GM21529 (cell line): ENCODE data around the gene GNB1.

ENCODE experiments used
- ATAC-seq: cut with Tn5 transposase; IDR thresholded peaks from one replicate; pipeline ENCODE4 v1.9.1; 2021; ENCODE audit not compliant: unreplicated experiment

GNB1 gene

DNA sequence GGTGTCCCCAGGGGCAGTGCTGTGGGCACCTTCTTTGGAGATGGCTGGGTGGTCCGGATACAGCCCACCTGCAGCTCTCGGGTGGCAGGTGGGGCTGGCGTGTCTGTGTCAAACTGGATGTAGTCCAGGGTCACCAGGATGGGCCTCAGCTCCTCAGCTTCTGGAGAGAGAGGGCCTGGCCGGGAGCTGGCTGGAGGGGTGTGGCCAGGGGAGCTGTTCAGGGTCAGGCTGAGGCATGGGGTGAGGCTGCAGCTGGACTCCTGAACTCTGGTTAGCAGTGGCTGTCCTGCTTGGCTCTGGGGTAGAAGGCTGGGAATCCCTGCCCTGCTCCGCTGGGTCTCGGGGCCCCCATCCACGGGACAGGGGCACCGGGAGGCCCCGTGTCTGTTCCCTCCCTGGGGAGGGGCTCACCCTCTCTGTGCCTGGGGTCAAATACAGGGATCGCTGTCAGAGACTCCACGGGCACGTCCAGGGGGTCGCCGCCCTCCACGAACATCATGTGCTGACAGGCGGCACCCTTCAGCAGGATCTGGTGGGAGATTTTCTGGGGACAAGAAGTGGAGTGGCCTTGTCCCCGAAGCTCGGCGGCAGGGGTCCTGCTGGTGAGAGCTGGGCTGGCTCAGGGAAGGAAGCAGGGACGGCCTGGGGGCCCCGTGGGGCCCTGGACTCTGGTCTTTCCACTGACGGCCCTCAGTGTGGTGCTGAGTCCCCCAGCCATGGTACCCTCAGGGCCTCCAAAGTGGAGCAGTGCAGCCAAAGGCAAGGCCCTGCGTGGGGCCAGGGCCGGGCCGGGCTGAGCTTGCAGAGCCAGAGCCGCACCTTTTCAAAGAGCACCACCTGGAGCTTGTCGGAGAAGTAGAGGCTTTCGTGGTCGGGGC, 32.3 kb upstream of the GNB1 start:
- ATAC-seq = no peak

DNA sequence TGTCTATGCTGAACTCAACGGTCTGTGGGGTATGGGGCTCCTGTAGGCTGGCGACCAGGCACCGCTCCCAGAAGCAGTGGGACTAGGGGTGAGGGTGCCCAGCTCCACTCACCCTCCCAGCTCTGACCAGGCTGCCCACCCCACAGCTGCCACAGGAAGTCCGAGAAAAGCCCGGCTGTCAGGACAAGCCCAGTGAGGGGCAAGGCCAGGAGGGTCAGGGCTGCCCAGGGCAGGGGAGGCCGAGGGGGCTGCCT, 31.7 kb upstream of the GNB1 start:
- no peak for ATAC-seq

GRCh38 chr1:1921901-1922701, 31.2 kb upstream of the GNB1 start:
- no peak for ATAC-seq

- no peak for ATAC-seq
Observed at GRCh38 chr1:1921459-1921862, 30.6 kb upstream of the GNB1 start.

GRCh38 chr1:1920608-1921458, 29.9 kb upstream of the GNB1 start:
- no peak for ATAC-seq

- no peak for ATAC-seq
Observed at GRCh38 chr1:1920057-1920607, 29.2 kb upstream of the GNB1 start.

GRCh38 chr1:1919304-1920056, 28.6 kb upstream of the GNB1 start:
- ATAC-seq = peak; percentile 77

GRCh38 chr1:1918901-1919303, 28.0 kb upstream of the GNB1 start, which contains the start of gene TMEM52:
TMEM52 (minus strand) TSS chr1:1919279; CDS start chr1:1919265, 14 bp downstream.
- peak; percentile 20 for ATAC-seq

DNA sequence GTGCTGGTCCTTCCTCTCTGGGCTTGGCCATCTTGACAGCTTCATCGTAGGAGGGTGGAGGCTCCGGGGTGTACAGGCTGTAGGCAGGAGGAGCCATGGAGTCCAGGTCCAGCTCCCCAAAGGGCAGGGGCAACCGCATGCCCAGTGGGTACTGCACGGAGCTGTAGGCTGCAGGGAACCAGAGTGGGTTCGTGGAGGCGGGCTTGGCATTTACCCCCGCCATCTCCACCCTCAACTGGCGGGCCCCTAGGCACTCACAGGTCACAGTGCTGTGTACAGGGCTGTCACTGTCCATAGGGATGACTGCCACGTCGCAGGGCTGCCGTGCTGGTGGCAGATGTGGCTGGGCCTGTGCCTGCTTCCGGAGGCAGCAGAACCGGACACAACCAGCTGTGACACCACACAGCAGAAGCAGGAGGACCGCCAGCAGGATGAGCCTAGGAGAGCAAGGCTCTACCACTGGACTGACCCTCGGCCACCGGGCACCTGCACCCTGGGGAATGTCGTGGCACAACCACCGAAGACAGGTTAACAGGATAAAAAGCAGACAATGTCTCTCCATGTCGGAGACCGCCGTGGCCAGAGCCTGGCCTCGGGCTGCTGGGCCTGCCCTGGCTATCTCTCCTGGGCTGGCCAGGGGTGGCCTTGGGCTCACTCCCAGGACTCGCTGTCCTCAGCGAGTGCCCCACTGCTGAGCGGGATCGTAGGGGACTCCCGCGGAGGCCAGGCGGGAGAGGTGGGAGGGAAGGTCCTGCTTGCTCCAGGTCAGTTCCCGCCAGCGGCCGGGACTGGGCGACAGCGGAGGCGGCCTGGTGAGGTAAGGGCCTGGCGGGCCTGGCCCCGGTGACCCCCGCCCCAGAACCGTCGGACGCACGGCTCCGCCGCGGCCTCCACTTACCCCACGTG, 27.4 kb upstream of the GNB1 start:
- no peak for ATAC-seq

DNA sequence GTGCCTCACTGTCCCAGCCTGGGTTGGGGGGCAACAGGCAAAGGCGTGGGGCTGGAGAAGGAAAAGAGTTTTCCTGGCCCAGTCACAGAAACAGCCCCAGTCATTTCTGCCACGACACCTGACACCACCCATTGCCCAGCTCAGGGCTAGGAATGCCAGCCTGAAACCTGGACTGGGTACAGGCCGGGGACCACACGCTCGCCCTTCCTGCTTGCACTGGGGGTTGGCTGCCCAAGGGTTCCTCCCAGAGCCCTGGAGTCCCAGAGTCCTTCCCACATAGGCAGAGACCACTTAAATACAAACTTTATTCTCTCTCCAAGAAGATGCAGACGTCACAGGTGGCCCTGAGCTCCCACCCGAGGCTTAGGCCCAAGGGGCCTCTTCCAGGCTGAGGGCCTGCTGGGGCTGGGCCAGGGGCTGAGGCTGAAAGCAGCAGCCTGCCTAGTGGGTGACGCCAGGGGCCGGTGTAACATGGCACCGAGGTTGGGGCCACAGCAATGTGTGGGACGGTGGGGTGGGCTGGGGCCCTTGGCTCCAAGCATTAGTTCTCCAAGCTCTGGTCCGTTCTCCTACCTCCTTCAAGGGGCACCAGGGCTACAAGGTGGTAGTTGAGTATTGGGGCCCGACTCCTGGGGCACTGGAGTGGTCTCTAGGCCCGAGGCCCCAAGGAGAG, 26.6 kb upstream of the GNB1 start:
- ATAC-seq = no peak

- no peak for ATAC-seq
Observed at GRCh38 chr1:1916851-1917251, 26.0 kb upstream of the GNB1 start.

DNA sequence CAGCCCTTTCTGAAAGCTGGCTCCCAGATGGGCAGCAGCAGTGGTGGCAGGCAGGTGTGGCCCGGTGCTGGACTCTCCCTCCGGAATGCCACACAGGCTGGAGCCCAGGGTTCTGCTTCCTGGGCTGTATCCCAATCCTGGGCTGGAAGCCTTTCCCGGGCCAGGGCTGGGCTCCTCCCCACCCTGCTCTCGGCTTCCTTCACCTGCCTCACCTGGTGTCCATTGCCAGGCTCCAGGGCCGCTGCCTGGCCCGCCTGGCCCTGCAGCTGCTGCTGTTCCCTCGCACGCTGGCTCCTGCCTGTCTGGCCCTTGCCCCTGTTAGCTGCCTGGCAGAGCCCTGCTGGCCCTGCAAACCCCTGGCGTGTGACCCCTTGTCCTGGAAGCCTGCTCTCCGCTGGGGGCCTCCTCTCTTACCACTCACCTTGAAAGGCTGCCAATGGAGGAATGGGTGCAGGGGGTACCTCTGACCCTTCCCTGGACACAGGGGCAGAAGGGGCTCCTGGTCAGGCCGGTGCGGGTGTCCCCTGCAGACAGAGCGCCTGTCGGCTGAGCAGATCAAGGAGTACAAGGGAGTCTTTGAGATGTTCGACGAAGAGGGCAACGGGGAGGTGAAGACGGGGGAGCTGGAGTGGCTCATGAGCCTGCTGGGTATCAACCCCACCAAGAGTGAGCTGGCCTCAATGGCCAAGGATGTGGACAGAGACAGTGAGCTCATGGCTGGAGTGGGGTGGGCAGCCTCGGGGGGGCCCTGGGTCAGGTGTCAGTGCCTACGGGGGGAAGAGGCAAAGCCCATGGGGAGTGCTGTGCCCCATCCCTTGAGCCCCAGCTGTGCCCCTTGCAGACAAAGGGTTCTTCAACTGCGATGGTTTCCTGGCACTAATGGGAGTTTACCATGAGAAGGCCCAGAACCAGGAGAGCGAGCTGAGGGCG, 25.3 kb upstream of the GNB1 start:
- no peak for ATAC-seq

DNA sequence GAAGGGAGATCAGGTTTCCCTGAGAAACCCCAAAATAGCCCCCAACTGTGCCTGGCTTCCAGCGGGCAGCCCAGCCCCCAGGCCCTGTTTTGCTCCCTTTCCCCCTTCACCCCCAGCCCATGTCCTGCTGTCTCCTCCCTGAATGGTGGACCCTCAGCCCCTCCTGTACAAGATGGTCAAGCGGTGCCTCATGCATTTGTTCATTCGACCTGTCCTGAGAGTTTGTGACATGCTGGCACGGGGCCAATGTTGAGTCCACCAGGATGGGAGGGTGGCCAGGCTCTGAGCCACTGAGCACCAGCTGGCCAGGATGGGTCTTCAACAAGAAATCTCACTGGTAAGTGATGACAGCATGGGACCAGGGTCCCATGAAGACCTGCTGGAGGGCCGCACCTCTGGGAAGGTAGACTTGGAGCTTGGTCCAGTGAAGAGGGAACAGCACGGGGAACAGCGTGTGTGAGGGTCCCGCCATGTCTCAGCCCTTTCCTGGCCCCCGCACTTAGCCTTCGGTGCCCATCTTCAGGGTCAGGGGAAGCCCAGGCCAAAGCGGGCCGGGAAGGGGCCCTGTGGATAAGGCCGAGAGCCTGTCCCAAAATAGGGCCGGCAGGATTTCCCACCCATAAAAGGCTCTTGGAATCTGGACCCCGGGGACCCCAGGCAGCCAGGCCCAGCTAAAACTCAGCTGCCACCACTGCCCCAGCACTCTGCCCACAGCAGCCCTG, 24.2 kb upstream of the GNB1 start, which contains the start of gene CALML6:
CALML6 (plus strand) TSS at position 290 of the 722 bp plus-strand sequence; CDS start at position 311, 21 bp downstream.
- no peak for ATAC-seq

- ATAC-seq = no peak
Observed at GRCh38 chr1:1914101-1914970, 23.4 kb upstream of the GNB1 start.

DNA sequence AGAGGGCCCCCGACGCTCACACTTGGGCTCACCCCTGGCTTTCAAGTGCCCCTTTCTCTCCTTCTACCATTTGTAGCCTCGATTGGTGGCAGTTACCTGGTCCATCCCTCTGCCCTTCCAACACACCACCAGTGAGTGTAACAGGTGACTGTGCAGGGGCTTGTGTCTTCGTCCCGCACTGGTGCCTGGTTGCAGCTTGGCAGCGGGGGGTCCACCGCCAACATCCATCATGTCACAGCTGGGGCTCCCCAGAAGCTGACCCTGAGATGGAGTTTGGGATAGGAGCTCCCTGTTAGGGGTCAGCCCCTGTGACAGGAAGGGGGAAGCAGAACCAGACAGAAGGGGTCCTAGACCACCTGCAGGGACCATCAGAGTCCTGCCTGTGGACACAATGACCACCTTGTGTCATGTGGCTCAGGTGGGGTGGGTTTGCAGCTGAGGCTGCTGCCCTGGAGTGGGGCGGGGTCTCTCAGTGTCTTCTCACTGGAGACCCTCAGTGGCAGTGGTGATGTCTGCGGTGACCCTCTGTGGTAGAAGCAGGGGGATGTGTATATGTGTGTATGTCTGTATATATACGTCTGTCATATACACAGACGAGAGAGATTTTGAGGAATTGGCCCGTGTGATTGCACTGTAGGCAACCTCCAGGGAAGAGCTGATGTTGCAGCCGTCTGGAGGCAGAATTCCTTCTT, 20.6 kb upstream of the GNB1 start:
- no peak for ATAC-seq
